HG02938 (cell line): ENCODE results near the gene HTR6.

ENCODE experiments used
- ATAC-seq: cut with Tn5 transposase; IDR thresholded peaks from one replicate; pipeline ENCODE4 v1.9.1; 2021; ENCODE audit warnings: mild to moderate bottlenecking, moderate library complexity; ENCODE audit not compliant: unreplicated experiment

The HTR6 gene

DNA sequence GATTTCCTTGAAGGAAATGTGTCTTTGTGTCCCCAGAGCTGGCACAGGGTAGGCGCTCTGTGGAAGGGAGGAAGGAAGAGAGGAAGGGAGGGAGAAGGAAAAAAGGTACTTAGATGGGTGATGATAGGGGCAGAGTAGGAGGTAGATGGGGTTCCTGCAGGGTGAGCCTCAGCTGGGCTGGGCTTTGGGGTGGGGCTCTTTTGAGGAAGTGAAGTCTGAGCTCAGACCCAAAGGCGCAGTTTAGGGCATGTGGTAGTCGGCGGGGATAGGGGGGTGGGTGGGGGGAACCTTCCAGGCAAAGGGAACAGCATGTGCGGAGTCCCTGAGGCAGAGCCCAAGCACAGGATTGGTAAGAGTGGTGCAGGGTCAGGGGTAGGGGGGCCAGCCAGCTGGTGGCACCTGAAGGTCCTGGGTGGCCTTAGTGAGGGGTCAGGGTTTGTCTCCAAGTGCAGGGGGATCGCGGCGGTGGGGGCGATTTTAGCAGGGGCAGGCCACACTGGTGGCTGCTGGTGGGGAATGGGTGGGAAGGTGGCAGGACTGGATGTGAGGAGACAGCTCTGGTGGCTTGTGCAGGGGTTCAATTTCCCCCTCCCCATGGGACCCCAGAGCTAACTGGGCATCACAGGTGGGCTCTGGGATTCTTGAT, 8.4 kb upstream of the HTR6 start:
- no peak for ATAC-seq

DNA sequence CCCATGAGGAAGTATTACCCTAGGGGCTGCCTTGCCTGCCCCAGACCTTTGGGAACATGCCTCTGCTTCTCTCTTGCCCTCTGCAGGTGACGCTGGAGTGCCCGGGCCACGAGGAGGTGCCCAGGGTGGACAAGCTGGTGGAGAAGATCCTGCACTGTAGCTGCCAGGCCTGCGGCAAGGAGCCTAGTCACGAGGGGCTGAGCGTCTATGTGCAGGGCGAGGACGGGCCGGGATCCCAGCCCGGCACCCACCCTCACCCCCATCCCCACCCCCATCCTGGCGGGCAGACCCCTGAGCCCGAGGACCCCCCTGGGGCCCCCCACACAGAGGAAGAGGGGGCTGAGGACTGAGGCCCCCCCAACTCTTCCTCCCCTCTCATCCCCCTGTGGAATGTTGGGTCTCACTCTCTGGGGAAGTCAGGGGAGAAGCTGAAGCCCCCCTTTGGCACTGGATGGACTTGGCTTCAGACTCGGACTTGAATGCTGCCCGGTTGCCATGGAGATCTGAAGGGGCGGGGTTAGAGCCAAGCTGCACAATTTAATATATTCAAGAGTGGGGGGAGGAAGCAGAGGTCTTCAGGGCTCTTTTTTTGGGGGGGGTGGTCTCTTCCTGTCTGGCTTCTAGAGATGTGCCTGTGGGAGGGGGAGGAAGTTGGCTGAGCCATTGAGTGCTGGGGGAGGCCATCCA, 7.8 kb upstream of the HTR6 start:
- ATAC-seq, result no peak

DNA sequence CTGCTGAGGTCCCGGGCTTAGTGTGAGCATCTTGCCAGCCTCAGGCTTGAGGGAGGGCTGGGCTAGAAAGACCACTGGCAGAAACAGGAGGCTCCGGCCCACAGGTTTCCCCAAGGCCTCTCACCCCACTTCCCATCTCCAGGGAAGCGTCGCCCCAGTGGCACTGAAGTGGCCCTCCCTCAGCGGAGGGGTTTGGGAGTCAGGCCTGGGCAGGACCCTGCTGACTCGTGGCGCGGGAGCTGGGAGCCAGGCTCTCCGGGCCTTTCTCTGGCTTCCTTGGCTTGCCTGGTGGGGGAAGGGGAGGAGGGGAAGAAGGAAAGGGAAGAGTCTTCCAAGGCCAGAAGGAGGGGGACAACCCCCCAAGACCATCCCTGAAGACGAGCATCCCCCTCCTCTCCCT, 7.2 kb upstream of the HTR6 start:
- ATAC-seq, result no peak

DNA sequence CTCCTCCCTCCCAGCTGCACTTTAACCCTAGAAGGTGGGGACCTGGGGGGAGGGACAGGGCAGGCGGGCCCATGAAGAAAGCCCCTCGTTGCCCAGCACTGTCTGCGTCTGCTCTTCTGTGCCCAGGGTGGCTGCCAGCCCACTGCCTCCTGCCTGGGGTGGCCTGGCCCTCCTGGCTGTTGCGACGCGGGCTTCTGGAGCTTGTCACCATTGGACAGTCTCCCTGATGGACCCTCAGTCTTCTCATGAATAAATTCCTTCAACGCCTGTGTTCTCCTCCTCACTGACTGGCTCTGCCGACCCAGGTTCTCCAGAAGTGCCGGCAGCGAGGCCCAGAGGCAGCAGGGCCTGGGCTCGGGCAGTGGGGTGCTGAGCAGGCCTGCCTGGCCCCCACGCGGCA, 6.5 kb upstream of the HTR6 start:
- no peak for ATAC-seq

DNA sequence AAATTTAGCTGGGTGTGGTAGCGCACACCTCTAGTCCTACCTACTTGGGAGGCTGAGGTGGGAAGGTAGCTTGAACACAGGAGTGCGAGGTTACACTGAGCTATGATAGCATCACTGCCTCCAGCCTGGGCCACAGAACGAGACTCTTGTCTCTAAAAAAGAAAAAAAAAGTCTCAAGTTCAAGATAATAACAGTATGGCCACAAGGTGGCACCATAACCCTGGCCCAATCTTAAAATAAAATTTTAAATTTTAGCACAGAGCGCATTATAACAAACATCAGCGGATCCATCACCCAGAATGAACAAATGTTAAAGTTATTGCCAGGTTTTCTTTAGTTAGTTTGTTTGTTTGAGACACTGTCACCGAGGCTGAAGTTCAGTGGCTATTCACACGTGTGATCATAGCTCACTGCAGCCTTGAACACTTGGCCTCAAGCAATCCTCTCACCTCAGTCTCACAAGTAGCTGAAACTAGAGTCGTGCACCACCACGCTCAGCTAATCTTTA, 2.9 kb upstream of the HTR6 start:
- no peak for ATAC-seq

DNA sequence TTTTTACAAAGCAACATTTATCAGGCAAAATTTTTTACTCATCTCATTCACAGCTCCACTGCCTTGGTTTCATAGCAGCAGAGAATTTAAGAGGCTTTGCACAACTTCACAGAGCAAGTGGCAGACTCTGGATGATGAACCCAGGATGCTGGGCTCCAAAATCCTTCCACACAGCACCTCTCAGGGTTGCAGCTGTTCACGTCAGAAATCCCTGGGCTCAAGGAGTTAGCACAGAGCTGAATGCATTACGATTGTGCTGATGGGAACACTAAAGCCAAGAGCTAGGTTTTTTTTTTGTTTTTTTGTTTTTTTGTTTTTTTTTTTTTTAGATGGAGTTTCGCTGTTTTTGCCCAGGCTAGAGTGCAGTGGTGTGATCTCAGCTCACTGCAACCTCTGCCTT, 2.4 kb upstream of the HTR6 start:
- no peak for ATAC-seq

DNA sequence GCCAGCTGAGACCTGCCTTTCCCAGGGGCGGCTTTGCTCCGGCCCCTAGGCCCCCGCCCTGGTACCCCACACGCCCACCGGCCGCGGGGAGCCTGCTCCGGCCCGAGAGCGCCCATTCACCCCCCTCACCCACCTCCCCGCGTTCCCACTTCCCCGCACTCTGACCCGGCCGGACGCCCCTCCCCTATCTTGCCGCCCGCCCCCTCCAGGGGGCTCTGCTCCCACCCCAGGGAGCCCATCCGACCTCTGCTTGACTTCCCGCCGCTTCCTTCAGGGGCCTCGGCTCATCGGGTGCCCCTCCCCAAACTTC, 466 bp downstream of the HTR6 start:
- ATAC-seq, result no peak

DNA sequence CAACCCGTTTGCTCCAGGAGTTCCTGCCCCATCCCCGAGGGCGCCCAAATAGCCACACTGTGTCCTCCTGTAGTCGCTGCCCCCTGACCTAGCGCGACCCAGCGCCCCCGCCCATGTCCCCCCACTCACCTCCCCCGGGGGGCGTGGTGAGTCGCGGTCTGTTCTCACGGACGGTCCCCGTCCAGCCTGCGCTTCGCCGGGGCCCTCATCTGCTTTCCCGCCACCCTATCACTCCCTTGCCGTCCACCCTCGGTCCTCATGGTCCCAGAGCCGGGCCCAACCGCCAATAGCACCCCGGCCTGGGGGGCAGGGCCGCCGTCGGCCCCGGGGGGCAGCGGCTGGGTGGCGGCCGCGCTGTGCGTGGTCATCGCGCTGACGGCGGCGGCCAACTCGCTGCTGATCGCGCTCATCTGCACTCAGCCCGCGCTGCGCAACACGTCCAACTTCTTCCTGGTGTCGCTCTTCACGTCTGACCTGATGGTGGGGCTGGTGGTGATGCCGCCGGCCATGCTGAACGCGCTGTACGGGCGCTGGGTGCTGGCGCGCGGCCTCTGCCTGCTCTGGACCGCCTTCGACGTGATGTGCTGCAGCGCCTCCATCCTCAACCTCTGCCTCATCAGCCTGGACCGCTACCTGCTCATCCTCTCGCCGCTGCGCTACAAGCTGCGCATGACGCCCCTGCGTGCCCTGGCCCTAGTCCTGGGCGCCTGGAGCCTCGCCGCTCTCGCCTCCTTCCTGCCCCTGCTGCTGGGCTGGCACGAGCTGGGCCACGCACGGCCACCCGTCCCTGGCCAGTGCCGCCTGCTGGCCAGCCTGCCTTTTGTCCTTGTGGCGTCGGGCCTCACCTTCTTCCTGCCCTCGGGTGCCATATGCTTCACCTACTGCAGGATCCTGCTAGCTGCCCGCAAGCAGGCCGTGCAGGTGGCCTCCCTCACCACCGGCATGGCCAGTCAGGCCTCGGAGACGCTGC, 1.1 kb downstream of the HTR6 start:
- no peak for ATAC-seq

DNA sequence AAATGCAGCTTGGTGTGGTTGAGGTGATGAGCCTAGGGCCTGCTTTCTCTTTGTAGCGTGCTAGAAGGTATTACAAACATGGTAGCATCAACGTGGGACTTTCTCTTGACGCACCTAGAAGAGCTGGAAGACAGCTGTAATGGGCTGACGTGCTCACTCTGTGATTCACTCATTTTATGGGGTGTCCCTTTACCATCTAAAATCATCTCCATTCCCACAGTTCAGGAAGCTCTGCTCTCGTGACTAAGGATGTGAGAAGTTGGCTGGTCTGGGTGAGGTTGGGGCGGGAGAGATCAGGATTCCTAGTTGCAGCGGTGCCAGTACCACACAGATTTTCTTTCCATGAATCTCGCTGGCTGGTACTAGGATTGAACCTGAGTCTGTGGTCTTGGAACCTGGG, 4.2 kb downstream of the HTR6 start:
- no peak for ATAC-seq

DNA sequence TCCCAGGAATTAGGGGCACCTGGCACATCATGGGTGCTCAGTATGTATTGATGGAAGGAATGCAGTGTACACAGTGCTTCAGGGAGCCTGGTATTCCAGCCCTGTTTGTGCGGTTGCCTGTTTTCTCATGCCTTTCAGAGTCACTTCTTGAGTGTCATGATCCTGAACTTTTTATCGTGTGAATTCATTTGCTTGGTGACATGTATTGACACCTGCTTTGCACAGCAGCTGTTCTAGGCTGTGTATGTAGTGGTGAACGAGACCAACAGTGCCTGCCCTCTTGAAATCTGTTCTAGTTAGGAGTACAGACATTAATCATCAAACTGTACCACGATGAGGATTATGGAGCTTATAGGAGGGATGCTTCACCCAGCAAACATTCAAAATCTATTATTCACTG, 6.1 kb downstream of the HTR6 start:
- no peak for ATAC-seq

DNA sequence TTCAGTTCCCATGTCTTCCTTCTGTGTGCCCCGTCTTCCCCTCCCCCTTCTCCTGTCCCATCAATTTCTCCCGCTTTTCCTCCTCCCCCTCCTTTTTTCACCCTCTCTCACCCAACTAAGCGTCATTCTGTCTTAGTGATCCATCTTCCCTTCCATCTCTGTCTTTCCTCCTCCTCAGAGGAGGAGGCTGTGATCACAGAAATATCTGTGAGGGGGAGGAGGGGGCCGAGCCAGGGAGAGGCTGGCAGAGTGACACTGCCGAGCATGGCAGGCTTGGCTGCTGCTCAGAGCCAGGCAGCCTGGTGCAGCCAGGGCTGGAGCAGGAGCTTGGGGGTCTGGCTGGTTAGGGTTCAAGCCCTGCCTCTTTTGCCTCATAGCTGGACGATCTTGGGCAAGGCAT, 7.6 kb downstream of the HTR6 start:
- ATAC-seq, result no peak

DNA sequence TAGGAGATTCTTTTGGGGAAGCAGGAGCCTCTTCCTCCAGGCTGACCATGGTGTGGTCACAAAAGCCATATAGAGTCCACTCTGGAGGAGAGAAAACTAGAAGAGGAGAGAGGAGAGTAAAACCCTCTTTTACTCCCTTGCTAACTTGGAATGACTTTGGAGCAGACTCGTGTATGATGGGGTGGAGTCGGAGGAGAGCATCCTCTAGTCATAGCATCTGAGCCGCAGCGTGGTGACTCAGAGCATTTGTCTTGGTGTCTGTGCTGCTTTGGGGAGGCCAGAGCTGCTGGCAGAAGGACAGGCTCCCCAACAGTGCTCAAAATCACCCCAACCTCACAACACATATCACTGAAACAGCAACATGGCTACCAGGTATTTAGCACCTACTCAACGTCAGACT, 11.1 kb downstream of the HTR6 start:
- no peak for ATAC-seq

DNA sequence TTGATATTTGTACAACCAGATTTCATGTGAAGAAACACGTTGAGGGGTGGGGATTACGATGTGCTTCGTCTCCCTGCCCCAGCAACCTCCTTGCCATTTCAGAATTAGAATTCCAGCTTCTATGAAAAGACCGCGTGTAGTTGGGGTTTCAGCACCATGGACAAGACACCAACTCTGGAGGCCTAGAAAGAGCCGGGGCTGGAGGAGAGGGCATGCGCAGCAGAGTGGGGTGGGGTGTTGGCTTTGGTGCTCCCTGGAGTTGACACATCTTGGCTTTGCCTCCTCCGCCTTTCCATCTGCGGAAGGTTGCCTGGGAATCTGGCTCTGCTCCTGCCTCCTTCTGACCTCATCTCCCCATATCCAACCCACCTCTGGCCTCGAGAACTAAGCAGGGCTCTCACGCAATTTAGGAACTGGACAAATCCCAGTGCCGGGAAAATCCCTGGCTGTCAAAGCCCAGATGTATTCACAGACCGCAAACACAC, 11.8 kb downstream of the HTR6 start:
- ATAC-seq, result no peak

DNA sequence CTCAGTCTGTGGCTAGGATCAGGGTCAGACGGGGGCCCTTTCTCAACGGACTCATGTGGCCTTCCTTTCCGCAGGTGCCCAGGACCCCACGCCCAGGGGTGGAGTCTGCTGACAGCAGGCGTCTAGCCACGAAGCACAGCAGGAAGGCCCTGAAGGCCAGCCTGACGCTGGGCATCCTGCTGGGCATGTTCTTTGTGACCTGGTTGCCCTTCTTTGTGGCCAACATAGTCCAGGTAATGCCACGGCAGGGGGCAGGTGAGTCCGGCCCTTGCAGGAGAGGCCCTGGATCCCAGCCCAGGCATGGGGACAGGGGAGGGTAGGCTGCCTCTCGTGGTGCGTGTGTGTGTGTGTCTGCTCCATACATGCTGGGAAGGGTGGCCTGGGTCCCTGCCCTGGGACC, 13.8 kb downstream of the HTR6 start:
- ATAC-seq, result no peak

DNA sequence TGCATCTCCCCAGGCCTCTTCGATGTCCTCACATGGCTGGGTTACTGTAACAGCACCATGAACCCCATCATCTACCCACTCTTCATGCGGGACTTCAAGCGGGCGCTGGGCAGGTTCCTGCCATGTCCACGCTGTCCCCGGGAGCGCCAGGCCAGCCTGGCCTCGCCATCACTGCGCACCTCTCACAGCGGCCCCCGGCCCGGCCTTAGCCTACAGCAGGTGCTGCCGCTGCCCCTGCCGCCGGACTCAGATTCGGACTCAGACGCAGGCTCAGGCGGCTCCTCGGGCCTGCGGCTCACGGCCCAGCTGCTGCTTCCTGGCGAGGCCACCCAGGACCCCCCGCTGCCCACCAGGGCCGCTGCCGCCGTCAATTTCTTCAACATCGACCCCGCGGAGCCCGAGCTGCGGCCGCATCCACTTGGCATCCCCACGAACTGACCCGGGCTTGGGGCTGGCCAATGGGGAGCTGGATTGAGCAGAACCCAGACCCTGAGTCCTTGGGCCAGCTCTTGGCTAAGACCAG, 14.3 kb downstream of the HTR6 start:
- ATAC-seq, result no peak

DNA sequence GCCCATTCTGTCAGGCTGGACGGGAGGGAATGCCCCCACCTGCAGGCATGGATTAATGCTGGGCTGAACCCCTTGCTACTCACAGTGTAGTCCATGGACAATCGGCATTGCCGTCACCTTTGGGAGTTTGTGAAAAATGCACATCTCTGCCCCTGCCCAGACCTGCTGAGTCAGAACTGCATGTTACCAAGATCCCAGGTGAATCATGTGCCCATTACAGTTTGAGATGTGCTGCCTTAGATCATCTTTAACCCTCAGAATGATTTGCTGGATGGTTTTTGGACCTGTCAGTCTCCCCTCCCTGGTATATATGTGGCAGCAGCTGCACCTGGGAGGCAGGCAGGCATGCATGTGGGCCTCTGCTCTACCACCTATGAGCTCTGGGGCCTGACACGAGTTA, 15.0 kb downstream of the HTR6 start:
- no peak for ATAC-seq

DNA sequence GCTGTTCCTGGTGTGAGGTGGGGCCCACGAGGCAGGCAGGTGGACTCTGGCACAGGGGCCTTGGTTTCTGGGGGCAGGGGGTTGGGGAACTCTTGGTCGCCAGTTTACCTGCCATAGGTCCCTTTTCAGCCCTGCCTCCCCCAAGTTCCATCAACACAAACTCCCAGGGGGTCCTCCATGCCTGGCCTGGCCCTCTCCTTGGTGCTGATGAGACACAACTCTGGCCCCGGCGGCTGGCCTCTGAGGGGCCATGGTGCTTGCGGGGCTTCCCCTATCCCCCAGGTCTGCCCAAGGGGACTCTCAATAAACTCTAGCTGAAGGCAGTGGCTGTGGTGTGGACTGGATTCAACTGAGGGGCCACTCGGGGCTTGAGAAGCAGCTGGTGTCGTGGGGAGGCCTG, 16.0 kb downstream of the HTR6 start:
- ATAC-seq, result no peak

DNA sequence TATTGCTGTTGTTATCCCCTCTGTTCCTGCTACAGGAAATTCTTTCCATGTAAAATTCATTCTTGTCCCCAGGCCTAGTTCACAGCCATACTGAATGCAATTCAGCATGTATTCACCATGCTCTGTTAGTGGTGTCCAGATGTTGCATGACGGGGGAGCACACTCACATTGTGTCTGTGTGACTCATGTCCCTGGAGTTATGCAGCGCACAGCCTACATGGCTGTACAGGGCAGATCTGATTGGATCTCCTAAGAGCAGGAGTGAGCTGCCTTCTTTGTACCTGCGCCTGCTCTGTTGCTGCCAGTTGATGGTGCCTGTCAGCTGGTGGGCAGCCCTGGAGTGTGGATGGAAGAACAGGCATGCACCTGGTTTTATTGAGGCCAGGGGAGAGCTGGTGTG, 17.6 kb downstream of the HTR6 start:
- no peak for ATAC-seq

DNA sequence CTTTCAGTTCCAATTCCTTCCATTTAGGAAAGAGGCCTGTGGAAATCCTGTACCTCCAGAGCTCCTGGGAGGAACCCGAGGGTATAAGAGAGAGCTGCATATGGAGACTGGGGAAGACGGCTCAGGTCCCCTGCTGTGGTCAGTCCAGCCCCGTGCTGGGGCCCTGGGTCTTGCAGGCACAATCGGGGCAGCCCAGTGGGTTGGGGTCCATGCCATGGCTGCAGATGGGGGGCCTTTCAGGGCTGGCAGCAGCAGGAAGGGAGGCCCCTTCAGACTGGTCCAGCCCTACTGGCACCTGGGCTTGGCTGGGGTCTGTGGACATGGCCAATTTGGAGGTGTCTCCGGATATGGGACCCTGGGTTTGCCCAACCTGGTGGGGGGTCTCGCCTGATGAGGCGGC, 18.2 kb downstream of the HTR6 start:
- no peak for ATAC-seq

DNA sequence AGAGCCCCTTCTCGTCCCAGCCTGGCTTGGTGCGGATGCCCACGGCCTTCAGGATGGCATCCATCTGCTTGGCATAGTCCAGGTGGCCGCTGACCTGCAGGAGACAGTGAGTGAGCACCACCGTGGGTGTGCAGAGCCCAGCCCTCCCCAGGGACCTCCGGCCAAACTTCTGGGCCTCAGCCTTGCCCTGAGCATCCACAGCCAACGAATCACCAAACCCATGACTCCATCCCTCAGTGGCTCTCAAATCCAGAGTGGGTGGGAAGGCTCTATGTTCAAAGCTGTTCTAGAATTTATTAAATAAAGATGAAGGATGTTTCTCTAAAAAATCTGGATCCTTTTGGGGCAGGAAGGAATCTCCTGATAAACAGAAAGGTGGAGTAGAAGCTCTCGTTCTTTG, 18.7 kb downstream of the HTR6 start:
- no peak for ATAC-seq

DNA sequence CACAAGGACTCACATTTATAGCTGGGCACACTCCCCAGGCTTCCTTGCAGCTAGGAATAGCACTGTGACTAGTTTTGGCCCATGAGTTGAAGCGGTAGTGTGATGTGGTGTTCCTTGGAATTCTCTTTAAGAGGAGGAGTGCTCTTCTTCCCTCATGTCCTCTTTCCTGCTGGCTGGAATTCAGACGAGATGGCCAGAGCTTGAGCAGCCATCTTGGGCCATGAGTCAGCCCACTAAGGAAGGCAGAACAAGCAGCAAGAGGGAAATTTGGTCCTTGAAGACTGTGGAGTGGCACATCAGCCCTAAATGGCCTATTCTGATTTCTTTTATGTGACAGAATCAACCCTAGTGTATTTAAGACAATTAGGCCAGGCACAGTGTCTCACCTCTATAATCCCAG, 20.0 kb downstream of the HTR6 start:
- ATAC-seq, result no peak

DNA sequence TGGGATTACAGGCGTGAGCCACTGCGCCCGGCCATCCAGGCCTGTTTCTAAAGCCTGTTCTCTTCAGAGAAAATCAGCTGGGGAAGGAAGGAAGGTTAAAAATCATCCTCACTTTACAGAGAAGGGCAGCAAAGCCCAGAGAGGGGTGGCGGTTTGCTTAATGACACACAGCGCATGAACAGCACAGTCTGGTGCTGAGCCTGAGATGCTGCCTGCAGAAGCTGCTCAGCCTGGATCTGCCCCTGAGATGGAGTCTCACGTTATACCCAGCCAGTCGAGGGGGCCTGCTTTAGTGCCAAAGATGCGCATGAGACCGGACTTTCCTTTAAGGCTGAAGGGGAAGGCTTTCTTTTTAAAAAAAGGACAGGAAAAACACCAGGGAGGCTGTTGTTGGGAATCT, 21.3 kb downstream of the HTR6 start:
- no peak for ATAC-seq
